HEK293T (cell line): ENCODE results near the gene CKS1B.

Source experiments
- CTCF ChIA-PET: fragments of 350-600 bp; formaldehyde crosslinking; extraction: SDS; loops from one replicate; lab custom pipeline; 2021; ENCODE audit warnings: antibody characterized with exemption, inconsistent platforms; lab: Yijun Ruan, JAX
- POLR2A ChIA-PET: fragments of 350-600 bp; formaldehyde crosslinking; extraction: SDS; loops from one replicate; lab custom pipeline; 2020; ENCODE audit warnings: antibody characterized with exemption, inconsistent platforms; lab: Yijun Ruan, JAX
- DNase-seq: peaks from one replicate; pipeline ENCODE4 v3.0.0; 2012; ENCODE audit warnings: mixed read lengths; ENCODE audit errors: extremely low spot score
- ARNT ChIP-seq: fragments of 450-650 bp; IDR thresholded peaks from 2 replicates; pipeline ENCODE4 v1.6.1; 2017; ENCODE audit warnings: mild to moderate bottlenecking
- BHLHE40 ChIP-seq: fragments of 450-650 bp; IDR thresholded peaks from 2 replicates; pipeline ENCODE4 v1.6.1; 2016; ENCODE audit warnings: mild to moderate bottlenecking, moderate library complexity, borderline replicate concordance
- CTBP1 ChIP-seq: fragments of 450-650 bp; IDR thresholded peaks from 2 replicates; pipeline ENCODE4 v1.6.1; 2016; ENCODE audit warnings: borderline replicate concordance
- ELF4 ChIP-seq: fragments of 450-650 bp; IDR thresholded peaks from 2 replicates; pipeline ENCODE4 v1.6.1; 2017; ENCODE audit warnings: antibody characterized with exemption
- FOXA1 ChIP-seq: fragments of 450-650 bp; IDR thresholded peaks from 2 replicates; pipeline ENCODE4 v1.6.1; 2016; ENCODE audit warnings: mild to moderate bottlenecking
- FOXK2 ChIP-seq: fragments of 450-650 bp; IDR thresholded peaks from 2 replicates; pipeline ENCODE4 v1.6.1; 2016; ENCODE audit warnings: mild to moderate bottlenecking
- FOXM1 ChIP-seq: fragments of 450-650 bp; IDR thresholded peaks from 2 replicates; pipeline ENCODE4 v1.6.1; 2017; ENCODE audit warnings: mild to moderate bottlenecking, borderline replicate concordance
- HDGF ChIP-seq: fragments of 450-650 bp; IDR thresholded peaks from 2 replicates; pipeline ENCODE4 v1.6.1; 2017; ENCODE audit warnings: antibody characterized with exemption, borderline replicate concordance
- L3MBTL2 ChIP-seq: fragments of 450-650 bp; conservative IDR thresholded peaks from 2 replicates; pipeline ENCODE4 v1.6.1; 2016; ENCODE audit warnings: mild to moderate bottlenecking
- LEF1 ChIP-seq: fragments of 450-650 bp; IDR thresholded peaks from 2 replicates; pipeline ENCODE4 v1.6.1; 2017; ENCODE audit warnings: mild to moderate bottlenecking, borderline replicate concordance
- NFRKB ChIP-seq: fragments of 450-650 bp; IDR thresholded peaks from 2 replicates; pipeline ENCODE4 v1.6.1; 2016; ENCODE audit warnings: mild to moderate bottlenecking, moderate library complexity
- PKNOX1 ChIP-seq: fragments of 450-650 bp; IDR thresholded peaks from 2 replicates; pipeline ENCODE4 v1.6.1; 2016
- SP1 ChIP-seq: fragments of 450-650 bp; IDR thresholded peaks from 2 replicates; pipeline ENCODE4 v1.6.1; 2017
- SUZ12 ChIP-seq: fragments of 450-650 bp; IDR thresholded peaks from 2 replicates; pipeline ENCODE4 v1.6.1; 2016; ENCODE audit warnings: mild to moderate bottlenecking
- TARDBP ChIP-seq: fragments of 450-650 bp; IDR thresholded peaks from 2 replicates; pipeline ENCODE4 v1.6.1; 2016
- ZNF384 ChIP-seq: fragments of 450-650 bp; IDR thresholded peaks from 2 replicates; pipeline ENCODE4 v1.6.1; 2016

CKS1B gene

GRCh38 chr1:155019377-155020245 is 45.1 kb downstream of the CKS1B start:
- CTCF ChIA-PET: interaction anchor here (0.8 to 1.1 kb wide), 2 partner anchors 31 to 59 kb away, joined by 3 read pairs; partner anchors contain the start of gene ADAM15
- POLR2A ChIA-PET: interaction anchor here (0.9 to 1.4 kb wide), 4 partner anchors 19 to 83 kb away, joined by 3 read pairs; partner anchors contain the start of gene PMVK
- no peak for TF ChIP-seq FOXM1
- TF ChIP-seq LEF1: no peak
- no peak for TF ChIP-seq FOXK2
- no peak for TF ChIP-seq HDGF
- TF ChIP-seq PKNOX1: no peak
- TF ChIP-seq BHLHE40: no peak
- TF ChIP-seq L3MBTL2: no peak
- no peak for TF ChIP-seq SUZ12
- DNase-seq: no peak

GRCh38 chr1:155022136-155022926 is 47.9 kb downstream of the CKS1B start:
- CTCF ChIA-PET: interaction anchor here (1.4 kb wide), 1 partner anchor 22 kb away, joined by 4 read pairs; no protein-coding TSS in a partner anchor
- TF ChIP-seq SP1: no peak
- no peak for TF ChIP-seq NFRKB
- no peak for TF ChIP-seq ELF4
- TF ChIP-seq FOXK2: no peak
- no peak for TF ChIP-seq HDGF
- TF ChIP-seq SUZ12: no peak
- POLR2A ChIA-PET: interaction anchor here (1.2 kb wide), 1 partner anchor 24 kb away, joined by 4 read pairs; no protein-coding TSS in a partner anchor
- DNase-seq: no peak

- ChIA-PET POLR2A (interaction anchor here (0.9 to 1.2 kb wide), 2 partner anchors 24 to 62 kb away, joined by 3 to 4 read pairs; partner anchors contain the start of gene PYGO2), CTCF (interaction anchor here (1.4 kb wide), 1 partner anchor 23 kb away, joined by 4 read pairs; no protein-coding TSS in a partner anchor)
- TF ChIP-seq L3MBTL2: no peak
- TF ChIP-seq TARDBP: no peak
- no peak for TF ChIP-seq SUZ12
- no peak for TF ChIP-seq ZNF384
- no peak for TF ChIP-seq FOXA1
- TF ChIP-seq PKNOX1: no peak
- no peak for TF ChIP-seq FOXK2
- DNase-seq: no peak
These were observed 48.4 kb downstream of the CKS1B start for GRCh38 chr1:155022927-155023236.

- TF ChIP-seq ELF4: no peak
- TF ChIP-seq ARNT: no peak
- TF ChIP-seq CTBP1: no peak
- no peak for TF ChIP-seq FOXM1
- no peak for TF ChIP-seq SUZ12
- POLR2A ChIA-PET: interaction anchor here (0.9 kb wide), 1 partner anchor 62 kb away, joined by 3 read pairs; the partner anchor contains the start of gene PYGO2
- DNase-seq: no peak
- CTCF ChIA-PET: interaction anchor here (0.5 to 0.9 kb wide), 2 partner anchors 11 to 40 kb away, joined by 3 read pairs; partner anchors contain the start of gene EFNA4
These were observed 49.1 kb downstream of the CKS1B start for GRCh38 chr1:155023627-155024026.

GRCh38 chr1:155024315-155024714 is 49.8 kb downstream of the CKS1B start:
- no peak for TF ChIP-seq PKNOX1
- TF ChIP-seq SP1: no peak
- no peak for TF ChIP-seq ARNT
- TF ChIP-seq HDGF: no peak
- TF ChIP-seq LEF1: no peak
- TF ChIP-seq SUZ12: no peak
- no peak for TF ChIP-seq BHLHE40
- TF ChIP-seq FOXM1: no peak
- no peak for TF ChIP-seq NFRKB
- TF ChIP-seq TARDBP: no peak
- TF ChIP-seq ELF4: no peak
- TF ChIP-seq FOXA1: no peak
- TF ChIP-seq CTBP1: no peak
- no peak for TF ChIP-seq ZNF384
- DNase-seq: no peak
- CTCF ChIA-PET: no interaction called here
- POLR2A ChIA-PET: no interaction called here

GRCh38 chr1:155026154-155026553 is 51.7 kb downstream of the CKS1B start:
- CTCF ChIA-PET: interaction anchor here (1.4 kb wide), 1 partner anchor 9 kb away, joined by 12 read pairs; no protein-coding TSS in a partner anchor
- no peak for DNase-seq
- POLR2A ChIA-PET: no interaction called here

More at GRCh38 chr1:155026154-155026553, 51.7 kb downstream of the CKS1B start:
- TF ChIP-seq ZNF384 (no peak), FOXK2 (no peak), L3MBTL2 (no peak), PKNOX1 (no peak), FOXM1 (no peak), HDGF (no peak), ELF4 (no peak), LEF1 (no peak), FOXA1 (no peak)
